HL-60 (cell line): ENCODE data around the gene KRT77.
A peak's percentile ranks its signal among the peaks of the same experiment; 100 is the strongest.

ENCODE experiments used
- DNase-seq, 2 experiments: peaks; one replicate each; pipeline ENCODE4 v3.0.0-alpha.2; 2010 to 2020; ENCODE audit warnings: low read depth in 1 of 2, low spot score in 1 of 2
- H3K27ac ChIP-seq: fragments of 250-450 bp; sonication (Bioruptor Pico); replicated peaks from 2 replicates; pipeline ENCODE4 v1.5.1; 2020; ENCODE audit warnings: mild to moderate bottlenecking, moderate library complexity
- H3K27me3 ChIP-seq: fragments of 250-450 bp; sonication (Bioruptor Pico); 2 replicates; pipeline ENCODE4 v1.5.1; 2021; ENCODE audit warnings: mild to moderate bottlenecking, moderate library complexity; ENCODE audit not compliant: insufficient read depth, poor library complexity, severe bottlenecking
- H3K4me3 ChIP-seq: replicated peaks from 2 replicates; pipeline ENCODE4 v1.5.1; 2011; ENCODE audit warnings: mild to moderate bottlenecking, control low read depth, low read length; ENCODE audit not compliant: insufficient read depth
- GABPA ChIP-seq: IDR thresholded peaks from 2 replicates; pipeline ENCODE4 v1.6.1; 2012; ENCODE audit warnings: low read depth
- POLR2AphosphoS5 ChIP-seq: IDR thresholded peaks from 2 replicates; pipeline ENCODE4 v1.6.1; 2012; ENCODE audit warnings: low read depth
- SPI1 ChIP-seq: IDR thresholded peaks from 2 replicates; pipeline ENCODE4 v1.6.1; 2012; ENCODE audit warnings: low read depth, mild to moderate bottlenecking, borderline replicate concordance
- TF ChIP-seq, protein P1 (sequence below): IDR thresholded peaks from 2 replicates; pipeline ENCODE4 v1.6.1; 2012; ENCODE audit warnings: low read depth; ENCODE audit not compliant: insufficient replicate concordance
- TF ChIP-seq, protein P2 (sequence below): IDR thresholded peaks from one replicate; pipeline ENCODE4 v1.5.1; 2011; ENCODE audit warnings: low read length, control low read depth, inconsistent platforms; ENCODE audit not compliant: insufficient read depth

The KRT77 gene

DNA sequence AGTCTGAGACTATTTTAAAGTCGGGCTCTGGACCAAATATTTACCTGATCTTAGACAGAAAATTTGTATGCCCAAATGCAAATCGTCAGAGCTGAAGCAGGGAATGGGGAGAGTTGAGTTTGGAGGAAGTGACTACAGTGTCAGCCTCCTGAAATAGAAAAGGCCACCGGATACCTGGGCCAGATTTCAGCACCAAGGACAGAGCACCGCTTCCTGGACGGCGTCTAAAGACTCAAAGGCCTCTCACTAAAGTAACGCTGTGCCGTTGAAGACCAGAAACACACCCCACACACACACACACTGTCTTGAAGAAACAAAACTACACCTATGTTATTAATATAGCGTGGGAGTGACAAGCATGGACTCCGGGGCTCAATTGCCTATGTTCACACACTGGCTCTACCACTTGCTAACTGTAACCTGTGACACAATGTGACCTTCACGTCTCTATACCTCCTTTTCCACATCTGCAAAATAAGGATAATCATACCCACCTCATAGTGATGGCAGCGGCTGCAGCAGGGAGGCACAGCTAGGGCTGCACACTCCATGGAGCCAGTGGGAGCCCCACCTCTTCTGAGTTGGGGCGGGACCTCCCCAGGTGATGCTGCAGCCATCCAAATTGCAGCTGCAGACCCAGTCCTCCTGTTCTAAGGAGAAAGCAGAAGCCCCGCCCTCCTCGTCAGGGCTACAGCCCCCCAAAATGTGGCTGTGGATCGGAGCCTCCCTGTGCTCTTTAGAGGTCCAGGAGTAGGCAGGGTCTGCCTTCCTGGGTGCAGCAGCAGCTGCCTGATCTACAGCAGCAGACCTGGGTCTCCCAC, 38.3 kb upstream of the KRT77 start:
- H3K27ac ChIP-seq: no peak overlapping the region
- DNase-seq: peak in 1 of 2 experiments; percentile 20
- no peak overlapping the region for H3K4me3 ChIP-seq
- no peaks in the 10 kb centered on the region for H3K27me3 ChIP-seq
- TF ChIP-seq SPI1: no peak
- TF ChIP-seq, protein P1, sequence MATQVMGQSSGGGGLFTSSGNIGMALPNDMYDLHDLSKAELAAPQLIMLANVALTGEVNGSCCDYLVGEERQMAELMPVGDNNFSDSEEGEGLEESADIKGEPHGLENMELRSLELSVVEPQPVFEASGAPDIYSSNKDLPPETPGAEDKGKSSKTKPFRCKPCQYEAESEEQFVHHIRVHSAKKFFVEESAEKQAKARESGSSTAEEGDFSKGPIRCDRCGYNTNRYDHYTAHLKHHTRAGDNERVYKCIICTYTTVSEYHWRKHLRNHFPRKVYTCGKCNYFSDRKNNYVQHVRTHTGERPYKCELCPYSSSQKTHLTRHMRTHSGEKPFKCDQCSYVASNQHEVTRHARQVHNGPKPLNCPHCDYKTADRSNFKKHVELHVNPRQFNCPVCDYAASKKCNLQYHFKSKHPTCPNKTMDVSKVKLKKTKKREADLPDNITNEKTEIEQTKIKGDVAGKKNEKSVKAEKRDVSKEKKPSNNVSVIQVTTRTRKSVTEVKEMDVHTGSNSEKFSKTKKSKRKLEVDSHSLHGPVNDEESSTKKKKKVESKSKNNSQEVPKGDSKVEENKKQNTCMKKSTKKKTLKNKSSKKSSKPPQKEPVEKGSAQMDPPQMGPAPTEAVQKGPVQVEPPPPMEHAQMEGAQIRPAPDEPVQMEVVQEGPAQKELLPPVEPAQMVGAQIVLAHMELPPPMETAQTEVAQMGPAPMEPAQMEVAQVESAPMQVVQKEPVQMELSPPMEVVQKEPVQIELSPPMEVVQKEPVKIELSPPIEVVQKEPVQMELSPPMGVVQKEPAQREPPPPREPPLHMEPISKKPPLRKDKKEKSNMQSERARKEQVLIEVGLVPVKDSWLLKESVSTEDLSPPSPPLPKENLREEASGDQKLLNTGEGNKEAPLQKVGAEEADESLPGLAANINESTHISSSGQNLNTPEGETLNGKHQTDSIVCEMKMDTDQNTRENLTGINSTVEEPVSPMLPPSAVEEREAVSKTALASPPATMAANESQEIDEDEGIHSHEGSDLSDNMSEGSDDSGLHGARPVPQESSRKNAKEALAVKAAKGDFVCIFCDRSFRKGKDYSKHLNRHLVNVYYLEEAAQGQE: peak; percentile 98

DNA sequence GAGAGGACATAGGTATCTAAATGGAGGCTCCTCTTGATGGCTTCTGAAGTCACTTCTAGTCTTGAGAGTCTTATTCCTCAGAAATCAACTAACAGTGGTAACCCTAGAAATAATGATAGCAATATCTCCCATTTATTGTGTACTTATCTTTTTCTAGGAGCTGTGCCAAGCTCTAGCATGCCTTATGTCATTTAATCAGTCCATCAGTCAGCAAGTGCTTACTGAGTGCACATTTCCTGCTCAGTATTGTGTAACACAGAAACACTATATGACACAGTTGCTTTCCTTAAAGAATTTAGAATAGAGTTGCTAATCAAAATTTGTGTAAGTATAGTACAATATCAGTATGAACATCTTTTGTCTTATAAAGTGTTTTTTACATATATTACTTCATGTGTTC, 37.3 kb upstream of the KRT77 start:
- Histone ChIP-seq H3K4me3 (no peak overlapping the region), H3K27me3 (no peaks in the 10 kb centered on the region), H3K27ac (no peak overlapping the region)
- no peak for DNase-seq
- TF ChIP-seq POLR2AphosphoS5 (no peak), SPI1 (no peak), GABPA (no peak)
- TF ChIP-seq, protein P1: no peak
- TF ChIP-seq, protein P2, sequence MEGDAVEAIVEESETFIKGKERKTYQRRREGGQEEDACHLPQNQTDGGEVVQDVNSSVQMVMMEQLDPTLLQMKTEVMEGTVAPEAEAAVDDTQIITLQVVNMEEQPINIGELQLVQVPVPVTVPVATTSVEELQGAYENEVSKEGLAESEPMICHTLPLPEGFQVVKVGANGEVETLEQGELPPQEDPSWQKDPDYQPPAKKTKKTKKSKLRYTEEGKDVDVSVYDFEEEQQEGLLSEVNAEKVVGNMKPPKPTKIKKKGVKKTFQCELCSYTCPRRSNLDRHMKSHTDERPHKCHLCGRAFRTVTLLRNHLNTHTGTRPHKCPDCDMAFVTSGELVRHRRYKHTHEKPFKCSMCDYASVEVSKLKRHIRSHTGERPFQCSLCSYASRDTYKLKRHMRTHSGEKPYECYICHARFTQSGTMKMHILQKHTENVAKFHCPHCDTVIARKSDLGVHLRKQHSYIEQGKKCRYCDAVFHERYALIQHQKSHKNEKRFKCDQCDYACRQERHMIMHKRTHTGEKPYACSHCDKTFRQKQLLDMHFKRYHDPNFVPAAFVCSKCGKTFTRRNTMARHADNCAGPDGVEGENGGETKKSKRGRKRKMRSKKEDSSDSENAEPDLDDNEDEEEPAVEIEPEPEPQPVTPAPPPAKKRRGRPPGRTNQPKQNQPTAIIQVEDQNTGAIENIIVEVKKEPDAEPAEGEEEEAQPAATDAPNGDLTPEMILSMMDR: no peak

DNA sequence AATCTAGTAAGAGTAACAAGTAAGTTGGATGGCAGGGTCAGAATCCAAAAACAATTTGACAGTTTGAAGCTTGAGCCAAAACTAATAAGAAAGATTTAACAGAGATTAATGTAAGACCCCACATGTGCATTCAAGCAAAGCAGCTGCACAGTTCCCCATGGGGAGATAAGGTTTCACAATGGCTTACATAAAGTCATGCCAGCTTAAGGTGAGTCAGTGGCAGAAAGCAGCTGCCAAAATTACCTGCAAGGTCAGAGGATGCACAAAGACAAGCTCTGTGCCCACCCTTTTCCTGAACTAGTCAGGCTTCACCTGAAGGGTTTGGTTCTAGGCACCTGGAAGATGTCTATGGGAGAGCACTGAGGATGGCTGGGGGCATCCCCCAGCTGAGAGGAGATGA, 36.6 kb upstream of the KRT77 start:
- no peak overlapping the region for H3K27ac ChIP-seq

DNA sequence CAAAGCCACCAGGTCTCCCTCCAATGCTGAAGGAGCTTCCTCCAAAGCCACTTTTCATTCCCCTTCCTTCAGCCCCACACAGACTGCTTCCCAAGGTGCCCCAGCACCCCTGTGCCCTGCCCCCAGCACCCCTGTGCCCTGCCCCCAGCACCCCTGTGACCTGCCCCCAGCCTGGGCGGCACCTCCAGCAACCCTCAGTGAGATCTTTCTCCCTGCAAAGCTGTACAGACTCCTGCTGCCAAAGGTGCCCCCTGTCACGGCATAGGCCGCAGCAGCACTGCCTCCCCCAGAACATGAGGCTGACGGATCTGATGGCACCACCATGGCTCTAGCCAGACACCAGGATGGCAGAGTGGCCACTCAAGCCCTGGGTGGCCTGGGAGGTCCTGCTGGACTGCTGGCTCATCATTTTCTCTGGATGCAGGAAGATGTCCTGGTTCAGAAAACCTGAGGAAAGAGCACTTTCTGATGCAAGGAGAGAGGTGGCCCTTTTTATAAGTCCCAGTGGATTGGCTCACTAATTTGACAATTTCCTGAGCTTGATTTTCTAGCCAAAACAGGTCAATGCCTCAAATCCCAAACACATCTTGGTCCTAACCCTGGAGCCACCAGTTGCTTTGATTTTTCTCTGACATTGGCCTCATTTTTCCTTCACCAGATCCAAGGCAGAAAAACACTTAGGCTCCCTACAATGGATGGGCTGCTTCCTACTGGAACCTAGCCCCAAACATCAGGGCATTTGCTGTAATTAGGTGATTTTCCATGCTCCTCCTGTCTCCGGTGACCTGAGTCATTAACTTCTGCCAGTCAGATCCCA, 32.7 kb upstream of the KRT77 start:
- TF ChIP-seq, protein P1: no peak
- Histone ChIP-seq H3K4me3 (no peak overlapping the region), H3K27me3 (no peaks in the 10 kb centered on the region), H3K27ac (no peak overlapping the region)
- no peak for DNase-seq

More for the DNA sequence above, 36.6 kb upstream of the KRT77 start:
- TF ChIP-seq GABPA: no peak
- H3K27me3 ChIP-seq: no peaks in the 10 kb centered on the region
- no peak for DNase-seq
- no peak overlapping the region for H3K4me3 ChIP-seq
